D721Med (cell line): Measurements from ENCODE around the gene URI1.
"Not testable (repeated sequence)": the region's sequence is repeated elsewhere in the genome, so short reads cannot be mapped to it uniquely, and the experiment has no call there.

Experiments used
- DNase-seq: peaks from one replicate; pipeline ENCODE4 v3.0.0; 2011; ENCODE audit warnings: low spot score; ENCODE audit not compliant: insufficient read length
- FAIRE-seq: peaks from 2 replicates; lab custom pipeline; 2011; peaks lifted over from hg19 to GRCh38; lab: Jason Lieb, UNC
- TF ChIP-seq, protein P1 (sequence below): IDR thresholded peaks from 2 replicates; pipeline ENCODE4 v1.5.1; 2012; ENCODE audit warnings: mild to moderate bottlenecking, control low read depth; ENCODE audit not compliant: insufficient read depth; ENCODE audit errors: missing control alignments

Gene URI1

DNA sequence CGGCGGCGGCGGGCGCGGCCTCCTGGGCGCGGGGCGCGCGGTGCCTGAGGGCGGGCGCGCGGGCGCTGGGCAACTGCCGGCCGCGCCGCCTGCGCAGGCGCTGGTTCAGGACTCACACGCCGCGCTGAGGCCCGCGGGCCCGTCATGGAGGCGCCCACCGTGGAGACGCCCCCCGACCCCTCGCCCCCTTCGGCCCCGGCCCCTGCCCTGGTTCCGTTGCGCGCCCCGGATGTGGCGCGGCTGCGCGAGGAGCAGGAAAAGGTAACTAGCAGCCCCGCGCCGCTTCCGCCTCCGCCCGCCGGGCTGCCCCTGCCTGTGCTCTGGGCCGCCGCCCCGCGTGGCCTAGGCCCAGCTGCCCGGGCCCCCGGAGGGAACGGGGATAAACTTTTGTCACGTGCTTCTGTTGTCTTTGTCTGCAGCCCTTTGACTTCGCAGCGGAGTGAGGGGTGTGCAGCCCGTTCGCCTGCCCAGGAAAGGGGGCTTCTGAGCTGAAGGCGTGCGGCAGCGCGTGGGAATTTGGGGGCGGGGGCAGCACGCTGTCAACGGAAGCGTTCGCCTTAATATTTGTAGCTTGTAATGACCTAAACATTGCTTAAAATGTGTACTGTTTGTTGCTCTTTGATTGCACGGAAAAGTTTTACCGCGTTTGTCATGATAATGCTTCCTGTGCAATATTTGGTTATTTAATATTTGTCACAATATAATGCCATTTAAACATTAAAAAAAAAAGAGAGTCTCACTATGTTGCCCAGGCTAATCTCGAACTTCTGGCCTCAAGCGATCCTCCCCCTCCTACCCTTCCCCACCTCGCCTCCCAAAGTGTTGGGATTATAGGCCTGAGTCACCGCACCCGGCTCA, 594 bp downstream of the URI1 start:
- FAIRE-seq (no peak), DNase-seq (no peak)
- TF ChIP-seq, protein P1, sequence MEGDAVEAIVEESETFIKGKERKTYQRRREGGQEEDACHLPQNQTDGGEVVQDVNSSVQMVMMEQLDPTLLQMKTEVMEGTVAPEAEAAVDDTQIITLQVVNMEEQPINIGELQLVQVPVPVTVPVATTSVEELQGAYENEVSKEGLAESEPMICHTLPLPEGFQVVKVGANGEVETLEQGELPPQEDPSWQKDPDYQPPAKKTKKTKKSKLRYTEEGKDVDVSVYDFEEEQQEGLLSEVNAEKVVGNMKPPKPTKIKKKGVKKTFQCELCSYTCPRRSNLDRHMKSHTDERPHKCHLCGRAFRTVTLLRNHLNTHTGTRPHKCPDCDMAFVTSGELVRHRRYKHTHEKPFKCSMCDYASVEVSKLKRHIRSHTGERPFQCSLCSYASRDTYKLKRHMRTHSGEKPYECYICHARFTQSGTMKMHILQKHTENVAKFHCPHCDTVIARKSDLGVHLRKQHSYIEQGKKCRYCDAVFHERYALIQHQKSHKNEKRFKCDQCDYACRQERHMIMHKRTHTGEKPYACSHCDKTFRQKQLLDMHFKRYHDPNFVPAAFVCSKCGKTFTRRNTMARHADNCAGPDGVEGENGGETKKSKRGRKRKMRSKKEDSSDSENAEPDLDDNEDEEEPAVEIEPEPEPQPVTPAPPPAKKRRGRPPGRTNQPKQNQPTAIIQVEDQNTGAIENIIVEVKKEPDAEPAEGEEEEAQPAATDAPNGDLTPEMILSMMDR: no peak

DNA sequence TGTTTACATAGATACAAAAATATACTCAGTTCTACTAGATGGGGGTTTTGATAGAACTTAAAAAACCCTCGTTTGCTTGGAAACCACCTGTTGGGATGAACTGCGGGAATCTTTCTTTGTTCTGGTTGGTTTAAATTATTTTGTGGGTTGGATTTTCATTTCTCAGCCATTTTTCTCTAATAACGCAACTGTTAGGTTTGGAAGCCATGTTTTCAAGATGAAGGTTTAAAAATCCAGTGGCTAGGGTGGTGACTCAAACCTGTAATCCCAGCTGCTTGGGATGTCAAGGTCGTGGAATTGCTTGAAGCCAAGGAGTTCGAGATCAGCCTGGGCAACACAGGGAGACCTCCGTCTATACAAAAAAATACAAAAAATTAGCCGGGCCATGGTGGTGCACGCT, 1.6 kb downstream of the URI1 start:
- no peak for DNase-seq
- no peak for FAIRE-seq
- TF ChIP-seq, protein P1: no peak

DNA sequence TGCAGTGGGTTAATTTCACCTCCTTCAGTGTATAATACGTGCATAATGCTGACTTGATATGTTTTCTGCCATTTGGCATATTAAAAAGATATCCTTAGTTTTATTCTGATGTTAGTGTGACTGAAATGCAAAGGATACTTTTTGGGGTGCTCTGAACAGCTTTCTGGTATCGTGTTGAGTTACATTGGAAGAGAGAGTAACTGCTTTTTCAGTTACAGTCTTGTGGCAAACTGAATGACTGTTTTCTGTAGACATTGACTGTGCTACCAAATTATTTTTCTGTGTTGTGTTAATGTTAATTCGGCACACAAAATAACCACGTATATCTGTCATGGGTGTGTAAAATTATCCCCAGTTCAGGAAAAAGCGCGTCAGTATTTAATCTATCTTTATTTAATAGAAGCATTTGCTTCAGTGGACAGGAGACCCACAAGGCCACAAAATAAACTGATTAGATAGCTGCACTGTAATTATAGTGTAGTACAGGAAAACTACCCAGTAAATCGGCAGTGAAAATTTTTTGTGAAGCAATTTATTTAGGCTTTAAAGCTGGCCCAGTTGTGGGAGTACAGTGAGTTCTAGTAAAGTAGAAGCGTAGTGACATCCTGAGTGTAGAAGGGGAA, 2.5 kb downstream of the URI1 start:
- FAIRE-seq (no peak), DNase-seq (no peak)
- TF ChIP-seq, protein P1: no peak

DNA sequence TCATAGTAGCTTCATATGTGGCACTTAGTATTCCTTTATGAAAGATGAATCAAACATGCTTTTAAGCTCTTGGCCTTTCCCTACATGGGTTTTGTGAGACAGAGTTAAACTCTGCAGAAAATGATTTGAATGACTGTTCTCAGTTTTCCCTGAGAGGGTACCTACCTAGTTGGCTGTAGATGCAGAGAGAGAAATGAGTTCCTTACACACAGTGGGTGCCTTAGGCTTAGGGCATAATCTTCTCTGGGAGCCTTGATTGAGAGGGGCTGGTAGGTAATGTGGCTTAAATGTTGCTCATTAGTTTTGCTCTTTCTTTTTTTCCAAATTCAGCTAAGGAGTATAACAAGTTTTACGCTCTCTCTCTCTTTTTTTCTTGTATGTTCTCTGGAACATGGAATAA, 3.0 kb downstream of the URI1 start:
- FAIRE-seq (no peak), DNase-seq (no peak)
- TF ChIP-seq, protein P1: no peak

DNA sequence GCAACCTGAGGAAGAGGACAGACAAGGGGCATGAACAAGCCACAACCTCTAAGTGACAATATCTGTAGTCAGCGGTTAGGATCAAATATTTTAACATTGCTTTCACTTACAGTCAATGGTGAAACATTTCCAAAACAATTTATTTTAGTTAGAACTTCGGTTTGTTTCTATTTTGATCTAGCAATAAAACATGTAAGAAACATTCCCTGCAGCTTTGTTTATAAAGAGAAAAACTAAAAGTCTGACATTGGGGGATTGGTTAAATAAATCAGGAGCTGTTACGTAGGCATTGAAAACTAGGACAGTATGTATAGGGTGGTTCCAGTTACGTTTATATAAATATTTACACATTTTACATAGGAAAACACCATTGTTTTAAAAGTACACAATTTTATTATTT, 3.4 kb downstream of the URI1 start:
- no peak for FAIRE-seq
- TF ChIP-seq, protein P1: no peak
- DNase-seq: no peak

DNA sequence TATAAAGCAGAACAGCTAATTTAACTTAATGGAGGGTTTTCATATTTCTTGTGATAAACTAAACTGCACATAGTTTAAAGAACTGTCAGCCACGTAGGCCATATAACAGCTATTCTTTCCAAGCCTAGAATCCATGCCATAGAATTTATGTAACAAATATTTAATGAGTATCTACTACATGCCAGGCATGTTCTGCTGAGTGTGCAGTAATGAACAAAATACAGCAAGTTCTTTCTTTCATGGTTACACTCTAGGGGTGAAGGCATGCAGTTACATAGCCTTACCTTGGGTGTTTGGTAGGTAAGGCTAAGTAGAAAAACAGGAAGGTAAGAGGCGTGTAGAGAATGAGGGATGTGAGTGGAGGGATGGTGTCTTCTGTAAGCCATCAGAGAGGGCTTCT, 4.6 kb downstream of the URI1 start:
- TF ChIP-seq, protein P1: no peak
- no peak for FAIRE-seq

DNA sequence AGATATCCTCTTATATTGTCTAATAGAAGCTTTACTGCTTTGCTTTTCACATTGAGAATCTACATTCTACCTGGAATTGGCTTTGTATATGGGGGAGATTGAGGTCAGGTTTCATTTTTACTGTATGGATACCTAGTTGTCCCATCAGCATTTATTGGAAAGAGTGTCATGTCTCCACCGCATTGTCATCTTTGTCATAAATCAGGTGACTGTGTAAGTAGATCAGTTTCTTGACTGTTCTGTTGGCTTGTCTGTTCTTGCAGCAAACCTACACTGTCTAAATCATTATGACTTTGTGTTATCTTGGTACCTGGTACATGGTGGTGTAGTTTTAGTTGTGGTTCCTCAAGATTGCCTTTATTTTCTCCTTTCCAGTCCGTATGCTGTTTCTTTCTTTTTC, 5.8 kb downstream of the URI1 start:
- no peak for DNase-seq
- no peak for FAIRE-seq
- TF ChIP-seq, protein P1: no peak

More for the DNA sequence above, 4.6 kb downstream of the URI1 start:
- no peak for DNase-seq

DNA sequence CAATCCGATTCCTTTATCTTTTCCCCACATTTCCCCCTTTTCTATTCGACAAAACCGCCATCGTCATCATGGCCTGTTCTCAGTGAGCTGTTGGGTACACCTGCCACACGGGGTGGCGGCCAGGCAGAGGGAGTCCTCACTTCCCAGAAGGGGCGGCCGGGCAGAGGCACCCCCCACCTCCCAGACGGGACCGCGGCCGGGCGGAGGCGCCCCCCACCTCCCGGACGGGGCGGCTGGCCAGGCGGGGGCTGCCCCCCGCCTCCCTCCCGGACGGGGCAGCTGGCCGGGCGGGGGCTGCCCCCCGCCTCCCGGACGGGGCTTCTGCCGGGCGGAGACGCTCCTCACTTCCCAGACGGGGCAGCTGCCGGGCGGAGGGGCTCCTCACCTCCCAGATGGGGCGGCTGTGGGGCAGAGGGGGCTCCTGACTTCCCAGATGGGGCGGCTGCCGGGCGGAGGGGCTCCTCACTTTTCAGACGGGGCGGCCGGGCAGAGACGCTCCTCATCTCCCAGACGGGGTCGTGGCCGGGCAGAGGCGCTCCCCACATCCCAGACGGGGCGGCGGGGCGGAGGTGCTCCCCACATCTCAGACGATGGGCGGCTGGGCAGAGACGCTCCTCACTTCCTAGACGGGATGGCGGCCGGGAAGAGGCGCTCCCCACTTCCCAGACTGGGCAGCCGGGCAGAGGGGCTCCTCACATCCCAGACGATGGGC, 6.9 kb downstream of the URI1 start:
- DNase-seq, FAIRE-seq: not testable (repeated sequence)
